ENCODE data around the gene BMP10. TPM values are rescaled to one million over a fixed set of nuclear protein-coding genes. Genes with fewer than 3 reads are reported as not detected.

The BMP10 gene
- total RNA-seq, 2 donors from 2014 or later = not detected

DNA sequence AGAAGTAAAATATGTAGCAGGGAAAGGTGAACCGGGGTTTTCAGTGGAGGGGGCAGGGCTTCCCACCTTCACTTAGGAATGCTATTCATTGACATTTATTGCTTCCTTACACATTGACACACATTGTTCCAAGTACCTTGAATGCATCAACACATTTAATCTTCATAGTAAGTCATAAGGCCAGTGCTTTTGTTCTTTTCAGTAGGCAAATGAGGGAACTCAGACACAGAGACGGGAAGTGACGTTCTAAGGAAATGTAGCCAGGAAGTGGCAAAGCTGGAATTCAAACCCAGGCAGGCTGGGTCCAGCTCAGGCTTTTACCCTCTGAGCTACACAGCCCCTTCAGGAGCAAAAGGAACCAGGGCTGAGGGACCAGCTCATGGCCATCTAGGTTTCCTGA lies 20.7 kb downstream of the BMP10 start:
- 93 to 100% methylated on average over 2 to 3 of the region's 3 CpGs for WGBS, 2 experiments (ENCODE audit: insufficient coverage in 1 of 2, insufficient read length in 1 of 2)
- H3K9ac ChIP-seq (ENCODE audit: extremely low read depth, low read length, poor library complexity, severe bottlenecking) = no peak overlapping the region
- no peaks in the 10 kb centered on the region for H3K4me1 Mint-ChIP-seq

DNA sequence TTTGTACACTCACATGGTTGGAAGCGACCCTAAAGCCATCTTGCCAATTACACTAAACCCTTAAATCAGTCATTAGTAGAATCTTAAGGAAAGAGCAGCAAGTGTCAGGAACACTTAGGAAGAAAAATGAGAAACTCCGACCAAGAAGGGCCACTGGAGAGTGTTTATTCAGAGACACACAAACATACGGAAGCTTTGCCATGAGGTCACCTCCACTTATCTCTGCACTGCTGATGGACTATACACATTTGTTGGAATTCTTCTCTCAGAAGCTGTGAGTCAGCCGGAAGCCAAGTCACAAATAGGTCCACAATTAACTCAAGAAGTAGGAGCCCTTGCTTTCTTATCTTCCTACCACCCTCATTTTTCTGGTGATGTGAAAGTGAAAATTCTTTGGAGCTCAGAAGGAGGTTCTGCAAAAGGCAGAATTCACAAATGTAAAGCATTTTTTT lies 21.6 kb downstream of the BMP10 start:
- TF ChIP-seq, protein P1, sequence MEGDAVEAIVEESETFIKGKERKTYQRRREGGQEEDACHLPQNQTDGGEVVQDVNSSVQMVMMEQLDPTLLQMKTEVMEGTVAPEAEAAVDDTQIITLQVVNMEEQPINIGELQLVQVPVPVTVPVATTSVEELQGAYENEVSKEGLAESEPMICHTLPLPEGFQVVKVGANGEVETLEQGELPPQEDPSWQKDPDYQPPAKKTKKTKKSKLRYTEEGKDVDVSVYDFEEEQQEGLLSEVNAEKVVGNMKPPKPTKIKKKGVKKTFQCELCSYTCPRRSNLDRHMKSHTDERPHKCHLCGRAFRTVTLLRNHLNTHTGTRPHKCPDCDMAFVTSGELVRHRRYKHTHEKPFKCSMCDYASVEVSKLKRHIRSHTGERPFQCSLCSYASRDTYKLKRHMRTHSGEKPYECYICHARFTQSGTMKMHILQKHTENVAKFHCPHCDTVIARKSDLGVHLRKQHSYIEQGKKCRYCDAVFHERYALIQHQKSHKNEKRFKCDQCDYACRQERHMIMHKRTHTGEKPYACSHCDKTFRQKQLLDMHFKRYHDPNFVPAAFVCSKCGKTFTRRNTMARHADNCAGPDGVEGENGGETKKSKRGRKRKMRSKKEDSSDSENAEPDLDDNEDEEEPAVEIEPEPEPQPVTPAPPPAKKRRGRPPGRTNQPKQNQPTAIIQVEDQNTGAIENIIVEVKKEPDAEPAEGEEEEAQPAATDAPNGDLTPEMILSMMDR (conservative IDR thresholded peaks at IDR 0.05) = no peak
- Histone ChIP-seq H3K9ac (ENCODE audit: extremely low read depth, low read length, poor library complexity, severe bottlenecking) (no peak overlapping the region), H3K4me3 (ENCODE audit: low read length) (no peak overlapping the region), H3K27me3 (ENCODE audit: control insufficient read depth, insufficient read depth, low read length, poor library complexity, severe bottlenecking) (peaks cover 4% of the 10 kb centered on the region), H3K36me3 (ENCODE audit: control insufficient read depth, insufficient read depth, low read length) (no peaks in the 10 kb centered on the region), H3K4me1 (ENCODE audit: control insufficient read depth, insufficient read depth, low read length) (no peaks in the 10 kb centered on the region), H3K27ac (ENCODE audit: low read depth, low read length) (no peak overlapping the region), H3K9me3 (ENCODE audit: control insufficient read depth, low read length) (no peaks in the 10 kb centered on the region)
- Mint-ChIP-seq H3K27me3 (ENCODE audit: insufficient read depth) (peaks cover 16% of the 10 kb centered on the region), H3K4me3 (no peak overlapping the region), H3K36me3 (ENCODE audit: low read depth) (no peaks in the 10 kb centered on the region), H3K4me1 (no peaks in the 10 kb centered on the region), H3K9me3 (no peaks in the 10 kb centered on the region), H3K27ac (no peak overlapping the region)
- WGBS, 2 experiments (ENCODE audit: insufficient coverage in 1 of 2, insufficient read length in 1 of 2) = 68 to 81% methylated on average over 2 to 4 of the region's 4 CpGs
- no peak for DNase-seq

More for the DNA sequence above, 20.7 kb downstream of the BMP10 start:
- DNase-seq = no peak
- no peak overlapping the region for H3K4me3 Mint-ChIP-seq
- no peak overlapping the region for H3K27ac Mint-ChIP-seq
- Histone ChIP-seq H3K4me1 (ENCODE audit: control insufficient read depth, insufficient read depth, low read length) (no peaks in the 10 kb centered on the region), H3K9me3 (ENCODE audit: control insufficient read depth, low read length) (no peaks in the 10 kb centered on the region), H3K4me3 (ENCODE audit: low read length) (no peak overlapping the region), H3K27ac (ENCODE audit: low read depth, low read length) (no peak overlapping the region), H3K36me3 (ENCODE audit: control insufficient read depth, insufficient read depth, low read length) (no peaks in the 10 kb centered on the region), H3K27me3 (ENCODE audit: control insufficient read depth, insufficient read depth, low read length, poor library complexity, severe bottlenecking) (peaks cover 4% of the 10 kb centered on the region)
- TF ChIP-seq, protein P1 (conservative IDR thresholded peaks at IDR 0.05) = no peak
- H3K27me3 Mint-ChIP-seq (ENCODE audit: insufficient read depth) = peaks cover 19% of the 10 kb centered on the region
- no peaks in the 10 kb centered on the region for H3K9me3 Mint-ChIP-seq
- H3K36me3 Mint-ChIP-seq (ENCODE audit: low read depth) = no peaks in the 10 kb centered on the region

DNA sequence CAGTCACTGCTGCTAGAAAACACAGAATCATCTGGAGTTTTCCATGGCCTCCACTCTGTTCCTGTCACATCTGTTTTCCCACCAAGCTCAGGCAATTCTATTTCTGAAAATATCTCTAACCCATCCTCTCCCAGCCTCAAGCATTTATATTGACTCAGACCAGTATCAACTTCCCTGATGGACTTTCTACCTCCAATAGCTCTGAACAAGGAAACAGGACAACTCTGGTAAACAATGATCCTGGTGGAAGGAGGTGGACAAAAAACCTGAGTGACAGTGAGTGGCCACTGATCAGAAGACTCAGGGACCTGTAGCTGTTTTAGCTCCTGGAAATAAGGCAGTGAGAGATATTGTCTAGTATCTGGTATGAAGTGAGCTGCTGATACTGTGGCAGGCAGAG lies 23.4 kb downstream of the BMP10 start:
- Mint-ChIP-seq H3K4me1 (no peaks in the 10 kb centered on the region), H3K4me3 (no peak overlapping the region), H3K27me3 (ENCODE audit: insufficient read depth) (peaks cover 17% of the 10 kb centered on the region)

More for the DNA sequence above, 23.4 kb downstream of the BMP10 start:
- H3K9ac ChIP-seq (ENCODE audit: extremely low read depth, low read length, poor library complexity, severe bottlenecking) = no peak overlapping the region
- H3K36me3 ChIP-seq (ENCODE audit: control insufficient read depth, insufficient read depth, low read length) = no peaks in the 10 kb centered on the region
- no peaks in the 10 kb centered on the region for H3K36me3 Mint-ChIP-seq (ENCODE audit: low read depth)
- H3K4me1 ChIP-seq (ENCODE audit: control insufficient read depth, insufficient read depth, low read length) = no peaks in the 10 kb centered on the region
- no peaks in the 10 kb centered on the region for H3K9me3 Mint-ChIP-seq
- H3K9me3 ChIP-seq (ENCODE audit: control insufficient read depth, low read length) = no peaks in the 10 kb centered on the region
- TF ChIP-seq, protein P1 (conservative IDR thresholded peaks at IDR 0.05) = no peak
- no peak overlapping the region for H3K27ac ChIP-seq (ENCODE audit: low read depth, low read length)
- H3K27ac Mint-ChIP-seq = no peak overlapping the region
- peaks cover 4% of the 10 kb centered on the region for H3K27me3 ChIP-seq (ENCODE audit: control insufficient read depth, insufficient read depth, low read length, poor library complexity, severe bottlenecking)
- DNase-seq = no peak
- no peak overlapping the region for H3K4me3 ChIP-seq (ENCODE audit: low read length)

All from endodermal cell (in vitro differentiated cells).